ENCODE data around the gene OMP.

OMP gene

DNA sequence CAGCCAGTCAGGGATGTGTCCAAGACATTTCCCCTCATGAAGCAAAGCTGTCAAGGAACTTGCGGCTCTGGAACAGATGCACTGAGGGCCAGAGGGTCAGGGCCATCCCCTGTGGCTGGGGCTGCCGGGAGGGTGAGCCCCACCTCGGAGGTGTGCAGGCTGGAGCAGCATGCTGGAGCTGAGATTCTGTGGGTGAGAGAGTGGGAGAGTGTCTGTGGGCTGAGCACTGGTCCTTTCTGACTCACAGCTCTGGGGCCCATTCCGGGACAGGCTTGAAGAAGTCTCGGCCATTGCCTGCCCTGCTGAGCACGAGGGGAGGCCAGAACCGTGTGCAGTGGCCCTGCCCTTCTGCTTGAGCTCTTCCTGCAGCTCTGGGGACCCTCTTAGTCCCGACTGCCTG, 2.1 kb downstream of the OMP start:
- no peak for DNase-seq (ENCODE audit: low spot score)

GRCh38 chr11:77106321-77106720, 3.7 kb downstream of the OMP start:
- DNase-seq (ENCODE audit: low spot score) = no peak

DNA sequence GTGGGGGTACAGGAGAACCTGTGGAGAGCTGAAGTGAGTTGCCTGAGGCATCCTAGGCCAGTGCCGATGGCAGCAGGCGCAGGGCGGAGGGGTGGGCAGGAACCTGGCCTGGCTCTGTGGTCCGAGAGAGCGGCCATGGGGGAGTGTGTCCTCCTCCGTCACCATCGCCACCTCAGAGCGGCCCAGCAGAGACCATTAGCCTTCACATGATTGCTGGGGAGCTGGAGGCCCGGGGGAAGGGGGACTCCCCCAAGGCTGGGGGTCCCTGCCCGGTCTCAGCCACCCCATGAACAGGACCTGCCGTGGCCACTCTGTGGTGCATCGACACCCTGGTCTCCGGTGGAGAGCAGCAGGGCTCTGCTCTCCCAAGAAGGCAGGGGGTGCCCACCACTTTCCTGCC, 4.1 kb downstream of the OMP start:
- DNase-seq (ENCODE audit: low spot score) = no peak

GRCh38 chr11:77107950-77108349, 5.3 kb downstream of the OMP start:
- DNase-seq (ENCODE audit: low spot score) = no peak

DNA sequence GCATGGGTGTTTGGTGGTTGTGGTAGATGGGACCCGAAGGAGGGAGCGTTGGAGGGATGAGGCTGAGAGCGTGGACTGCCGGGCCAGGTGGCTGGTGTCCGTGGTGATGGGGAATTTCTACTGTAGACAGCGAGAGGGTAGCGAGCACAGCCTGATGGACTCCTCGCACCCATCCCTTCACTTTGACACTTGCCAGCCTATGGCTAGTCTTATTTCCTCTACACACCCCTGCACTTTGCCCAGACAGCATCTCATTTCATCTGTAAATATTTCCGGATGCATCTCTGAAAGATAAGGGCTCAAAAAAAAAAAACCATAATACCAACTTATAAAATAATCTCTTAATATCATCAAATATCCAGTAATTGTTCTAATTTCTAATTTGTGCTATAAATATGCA, 5.8 kb downstream of the OMP start:
- DNase-seq (ENCODE audit: low spot score) = no peak

- no peak for DNase-seq (ENCODE audit: low spot score)
These were observed 6.8 kb downstream of the OMP start for GRCh38 chr11:77109236-77110019.

GRCh38 chr11:77110836-77111235, 8.2 kb downstream of the OMP start:
- no peak for DNase-seq (ENCODE audit: low spot score)

- no peak for DNase-seq (ENCODE audit: low spot score)
These were observed 8.6 kb downstream of the OMP start for GRCh38 chr11:77111277-77111676.

- no peak for DNase-seq (ENCODE audit: low spot score)
These were observed 9.3 kb downstream of the OMP start for GRCh38 chr11:77111946-77112345.

- no peak for DNase-seq (ENCODE audit: low spot score)
These were observed 10.2 kb downstream of the OMP start for GRCh38 chr11:77112641-77113381.

GRCh38 chr11:77113382-77114088, 10.9 kb downstream of the OMP start:
- DNase-seq (ENCODE audit: low spot score) = peak; percentile 79

- DNase-seq (ENCODE audit: low spot score) = no peak
These were observed 11.4 kb downstream of the OMP start for GRCh38 chr11:77114089-77114463.

DNA sequence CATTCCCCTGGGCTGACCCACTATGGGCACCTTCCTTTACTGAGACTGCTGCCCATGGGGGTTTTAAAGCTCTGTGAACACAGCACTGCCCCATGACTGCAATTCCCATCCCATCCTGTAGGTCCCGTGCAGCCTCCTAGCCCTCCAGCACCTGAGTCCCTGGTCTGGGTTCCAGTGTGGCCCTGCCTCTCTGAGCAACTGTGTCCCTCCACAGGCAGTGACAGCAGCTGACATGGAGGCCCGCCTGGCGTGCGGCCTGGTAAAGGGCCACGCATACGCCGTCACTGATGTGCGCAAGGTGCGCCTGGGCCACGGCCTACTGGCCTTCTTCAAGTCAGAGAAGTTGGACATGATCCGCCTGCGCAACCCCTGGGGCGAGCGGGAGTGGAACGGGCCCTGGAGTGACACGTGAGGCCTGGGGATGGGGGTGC, 12.6 kb downstream of the OMP start:
- DNase-seq (ENCODE audit: low spot score) = peak; percentile 67

DNA sequence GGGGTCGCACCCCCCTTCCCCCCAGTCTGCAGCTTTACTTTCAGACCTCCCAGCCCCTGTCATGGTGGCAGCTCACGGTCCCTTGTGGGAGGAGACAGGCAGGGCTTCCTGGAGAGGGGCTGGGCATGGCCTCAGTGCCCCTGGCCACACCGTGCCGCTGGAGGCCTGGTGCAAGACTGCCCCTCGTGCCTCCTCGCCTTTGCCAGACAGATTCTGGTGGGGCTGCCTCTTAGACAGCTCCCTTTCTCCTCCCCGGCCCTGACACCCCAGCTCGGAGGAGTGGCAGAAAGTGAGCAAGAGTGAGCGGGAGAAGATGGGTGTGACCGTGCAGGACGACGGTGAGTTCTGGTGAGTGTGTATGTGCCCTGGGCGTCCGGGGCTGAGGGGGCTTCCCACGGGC, 13.3 kb downstream of the OMP start:
- DNase-seq (ENCODE audit: low spot score) = no peak

GRCh38 chr11:77117492-77117891, 14.9 kb downstream of the OMP start:
- no peak for DNase-seq (ENCODE audit: low spot score)

GRCh38 chr11:77118086-77118485, 15.4 kb downstream of the OMP start:
- DNase-seq (ENCODE audit: low spot score) = no peak

DNA sequence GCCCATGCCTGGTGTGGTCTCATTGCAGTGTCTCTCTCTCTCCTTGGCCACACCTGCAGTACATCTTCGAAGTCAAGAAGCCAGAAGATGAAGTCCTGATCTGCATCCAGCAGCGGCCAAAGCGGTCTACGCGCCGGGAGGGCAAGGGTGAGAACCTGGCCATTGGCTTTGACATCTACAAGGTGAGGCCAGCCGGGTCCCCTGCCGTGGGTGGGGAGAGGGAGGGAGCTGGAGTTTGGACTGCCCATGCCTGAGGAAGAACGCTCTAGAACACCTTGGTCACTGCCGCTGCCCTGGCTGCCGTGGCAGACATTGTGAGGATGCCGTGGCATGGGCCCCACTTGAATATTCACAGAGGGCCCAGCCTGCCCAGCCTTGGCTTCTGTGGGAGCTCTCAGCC, 16.3 kb downstream of the OMP start:
- no peak for DNase-seq (ENCODE audit: low spot score)

GRCh38 chr11:77119531-77119936, 16.9 kb downstream of the OMP start:
- no peak for DNase-seq (ENCODE audit: low spot score)

DNA sequence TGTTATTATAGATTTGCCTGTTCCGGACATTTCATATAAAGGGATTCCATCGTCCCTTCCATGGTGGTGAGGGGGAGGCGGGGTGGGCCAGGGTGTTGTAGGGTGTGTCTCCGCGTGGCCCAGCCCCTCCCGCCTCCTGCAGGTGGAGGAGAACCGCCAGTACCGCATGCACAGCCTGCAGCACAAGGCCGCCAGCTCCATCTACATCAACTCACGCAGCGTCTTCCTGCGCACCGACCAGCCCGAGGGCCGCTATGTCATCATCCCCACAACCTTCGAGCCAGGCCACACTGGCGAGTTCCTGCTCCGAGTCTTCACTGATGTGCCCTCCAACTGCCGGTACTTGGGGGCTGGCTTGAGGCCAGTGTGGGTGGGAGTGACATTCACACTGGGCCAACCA, 17.9 kb downstream of the OMP start:
- no peak for DNase-seq (ENCODE audit: low spot score)

DNA sequence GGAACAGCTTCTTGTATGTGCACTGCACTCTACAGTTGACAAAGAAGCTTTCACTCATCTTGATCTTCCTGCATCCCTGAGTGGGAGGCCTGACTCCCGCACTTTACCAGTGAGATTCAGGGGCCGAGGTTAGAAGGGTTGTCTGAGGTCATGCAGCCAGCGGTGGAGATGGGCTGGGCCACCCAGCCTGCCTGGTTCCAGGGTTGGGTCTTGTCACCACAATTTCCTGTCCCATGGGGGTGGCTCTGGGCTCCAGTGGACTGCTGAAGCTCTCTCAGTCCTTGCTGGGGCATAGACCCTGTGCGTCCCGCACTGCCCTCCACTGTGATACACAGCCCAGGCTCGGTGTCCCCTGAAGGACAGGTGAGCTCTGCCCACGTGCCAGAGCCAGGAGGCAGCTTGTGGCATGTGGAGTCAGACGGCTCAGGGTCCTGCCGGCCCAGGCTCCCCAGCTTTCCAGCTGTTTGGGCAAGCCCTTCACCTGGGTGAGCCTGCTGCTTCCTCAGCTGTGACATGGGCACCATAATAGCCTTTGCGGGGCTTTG, 18.5 kb downstream of the OMP start:
- no peak for DNase-seq (ENCODE audit: low spot score)

DNA sequence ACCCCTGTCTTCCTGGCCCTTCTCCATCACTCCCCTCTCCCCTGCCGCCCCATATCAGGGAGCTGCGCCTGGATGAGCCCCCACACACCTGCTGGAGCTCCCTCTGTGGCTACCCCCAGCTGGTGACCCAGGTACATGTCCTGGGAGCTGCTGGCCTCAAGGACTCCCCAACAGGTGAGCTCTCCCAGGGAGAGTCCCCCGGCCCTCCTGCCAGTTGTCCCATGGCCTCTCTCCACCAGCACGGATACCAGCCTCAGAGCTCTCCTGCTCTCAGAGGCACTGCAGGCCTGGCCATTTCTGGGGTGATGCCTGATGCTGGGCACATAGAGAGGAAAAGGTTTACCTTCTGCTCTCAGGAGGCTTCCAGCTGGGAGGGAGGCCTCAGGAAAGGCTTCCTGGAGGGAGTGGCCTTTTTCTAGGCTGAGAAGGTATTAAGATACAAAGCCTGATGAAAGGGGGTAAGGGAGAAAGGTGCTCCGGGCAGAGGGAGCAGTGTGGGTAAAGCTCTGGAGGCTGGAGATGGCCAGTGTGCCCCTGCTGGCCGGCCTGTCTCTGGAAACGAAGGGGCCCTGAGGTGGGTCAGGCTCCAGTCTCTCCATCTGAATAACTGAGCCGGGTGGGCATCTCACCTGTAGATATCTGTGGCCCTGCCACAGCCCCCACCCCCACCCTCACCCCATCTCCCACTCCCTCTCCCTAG, 19.4 kb downstream of the OMP start:
- DNase-seq (ENCODE audit: low spot score) = no peak

DNA sequence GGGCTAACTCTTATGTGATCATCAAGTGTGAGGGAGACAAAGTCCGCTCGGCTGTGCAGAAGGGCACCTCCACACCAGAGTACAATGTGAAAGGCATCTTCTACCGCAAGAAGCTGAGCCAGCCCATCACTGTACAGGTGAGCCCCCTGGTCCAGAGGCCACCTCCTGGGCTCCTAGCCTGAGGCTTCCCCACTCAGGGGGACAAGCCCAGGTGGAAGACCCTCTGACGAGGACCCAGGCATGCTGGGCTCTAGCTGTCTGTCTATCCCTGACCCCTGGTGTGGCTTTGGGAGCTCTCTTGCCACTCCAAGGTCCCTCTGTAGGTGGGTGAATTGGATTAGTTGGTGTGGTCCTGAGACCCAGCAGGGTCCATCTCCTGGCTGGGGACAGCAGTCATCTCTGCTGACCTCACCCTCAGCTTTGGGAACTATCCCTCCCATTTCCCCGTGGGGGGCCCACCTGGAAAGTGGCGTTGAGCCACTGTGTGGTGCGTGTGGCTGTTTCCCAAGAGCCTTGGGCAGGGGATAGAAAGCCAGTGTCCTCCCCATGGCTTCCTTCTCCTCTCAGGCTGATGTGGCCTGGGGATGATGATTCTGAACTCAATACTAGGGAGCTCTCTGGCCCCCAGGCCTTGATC, 20.1 kb downstream of the OMP start:
- DNase-seq (ENCODE audit: low spot score) = no peak
